ENCODE results near the gene RPL13A.

- TF ChIP-seq POLR2A (IDR thresholded peaks at IDR 0.05) = no peak
- no peak for TF ChIP-seq CTCF (IDR thresholded peaks at IDR 0.05)
- peak in 1 of 3 donors; percentile 54 for TF ChIP-seq POLR2AphosphoS5 (IDR thresholded peaks at IDR 0.05)
Observed at GRCh38 chr19:49455773-49456172, 31.6 kb upstream of the RPL13A start.

Data from suprapubic skin (tissue), 4 donors.